Neural cell (in vitro differentiated cells): ENCODE results near the gene ADH5. TPM values are rescaled to one million over a fixed set of nuclear protein-coding genes. Genes with fewer than 3 reads are reported as not detected.
"Not testable (repeated sequence)": the region's sequence is repeated elsewhere in the genome, so short reads cannot be mapped to it uniquely, and the experiment has no call there.

Source experiments
- H2AFZ ChIP-seq: fragments of 200-600, 300-800 bp; sonication (generic), shearing (Covaris generic); 2 replicates; pipeline ENCODE4 v1.6.0; 2014; ENCODE audit warnings: low read depth, mild to moderate bottlenecking, antibody characterized with exemption, low read length, moderate library complexity
- H3F3A ChIP-seq: fragments of 200-600 bp; shearing (Covaris generic); 2 replicates; pipeline ENCODE4 v1.6.1; 2016; ENCODE audit warnings: mild to moderate bottlenecking, moderate library complexity, mixed read lengths, antibody characterized with exemption, low read length; ENCODE audit not compliant: insufficient read depth, poor library complexity, severe bottlenecking
- H3K27ac ChIP-seq: fragments of 200-600, 300-800 bp; sonication (generic), shearing (Covaris generic); 2 replicates; pipeline ENCODE4 v1.5.1; 2014; ENCODE audit warnings: mild to moderate bottlenecking, low read length, moderate library complexity
- H3K27me3 ChIP-seq: fragments of 300-800, 200-600 bp; sonication (generic), shearing (Covaris generic); 2 replicates; pipeline ENCODE4 v1.6.0; 2014; ENCODE audit warnings: mild to moderate bottlenecking, low read depth, low read length, moderate library complexity; ENCODE audit not compliant: insufficient read depth
- H3K36me3 ChIP-seq: fragments of 300-800, 200-600 bp; sonication (generic), shearing (Covaris generic); 2 replicates; pipeline ENCODE4 v1.5.1; 2014; ENCODE audit warnings: mild to moderate bottlenecking, antibody characterized with exemption, low read length, moderate library complexity; ENCODE audit not compliant: insufficient read depth
- H3K4me2 ChIP-seq: fragments of 300-800, 200-600 bp; sonication (generic), shearing (Covaris generic); 2 replicates; pipeline ENCODE4 v1.6.0; 2014; ENCODE audit warnings: mild to moderate bottlenecking, low read length
- H3K4me3 ChIP-seq: fragments of 300-800, 200-600 bp; sonication (generic), shearing (Covaris generic); 2 replicates; pipeline ENCODE4 v1.5.1; 2014; ENCODE audit warnings: mild to moderate bottlenecking, low read length, moderate library complexity
- H3K79me2 ChIP-seq: fragments of 200-600 bp; shearing (Covaris generic); replicated peaks from 2 replicates; pipeline ENCODE4 v1.6.0; 2014; ENCODE audit warnings: mild to moderate bottlenecking, low read length, moderate library complexity; ENCODE audit not compliant: insufficient read depth
- H3K9ac ChIP-seq: fragments of 300-800, 200-600 bp; sonication (generic), shearing (Covaris generic); 2 replicates; pipeline ENCODE4 v1.6.1; 2016; ENCODE audit warnings: mild to moderate bottlenecking, low read length, mixed read lengths
- H3K9me2 ChIP-seq: fragments of 200-600 bp; shearing (Covaris generic); 2 replicates; pipeline ENCODE4 v1.6.1; 2016; ENCODE audit warnings: mild to moderate bottlenecking, low read length, mixed read lengths; ENCODE audit not compliant: insufficient read depth
- H3K9me3 ChIP-seq: fragments of 200-600, 300-800 bp; sonication (generic), shearing (Covaris generic); 2 replicates; pipeline ENCODE4 v1.6.1; 2016; ENCODE audit warnings: mild to moderate bottlenecking, mixed run types, low read length, moderate library complexity, mixed read lengths
- H4K20me1 ChIP-seq: fragments of 200-600 bp; shearing (Covaris generic); 2 replicates; pipeline ENCODE4 v1.6.1; 2016; ENCODE audit warnings: mild to moderate bottlenecking, mixed run types; ENCODE audit not compliant: insufficient read depth
- CTCF ChIP-seq: fragments of 450-650 bp; IDR thresholded peaks from 2 replicates; pipeline ENCODE4 v1.5.1; 2014; ENCODE audit warnings: antibody characterized with exemption, mild to moderate bottlenecking, moderate library complexity; ENCODE audit not compliant: poor library complexity, severe bottlenecking
- EP300 ChIP-seq: fragments of 450-650 bp; conservative IDR thresholded peaks from 2 replicates; pipeline ENCODE4 v1.6.1; 2014; ENCODE audit warnings: antibody characterized with exemption, mild to moderate bottlenecking, moderate library complexity; ENCODE audit not compliant: poor library complexity, severe bottlenecking
- EZH2 ChIP-seq: fragments of 200-600, 300-800 bp; shearing (Covaris generic), sonication (generic); IDR thresholded peaks from 2 replicates; pipeline ENCODE4 v1.6.1; 2014; ENCODE audit warnings: antibody characterized with exemption, low read length, borderline replicate concordance, mild to moderate bottlenecking; ENCODE audit not compliant: insufficient read depth, poor library complexity, severe bottlenecking
- MXI1 ChIP-seq: fragments of 450-650 bp; conservative IDR thresholded peaks from 2 replicates; pipeline ENCODE4 v1.6.1; 2014; ENCODE audit warnings: antibody characterized with exemption, mild to moderate bottlenecking; ENCODE audit not compliant: poor library complexity, severe bottlenecking
- POLR2AphosphoS5 ChIP-seq: IDR thresholded peaks from 2 replicates; pipeline ENCODE4 v1.6.1; 2012
- RAD21 ChIP-seq: fragments of 450-650 bp; conservative IDR thresholded peaks from 2 replicates; pipeline ENCODE4 v1.6.1; 2014; ENCODE audit warnings: antibody characterized with exemption, mild to moderate bottlenecking, moderate library complexity
- REST ChIP-seq: IDR thresholded peaks from 2 replicates; pipeline ENCODE4 v1.6.1; 2012; ENCODE audit warnings: borderline replicate concordance
- SMC3 ChIP-seq: fragments of 450-650 bp; conservative IDR thresholded peaks from 2 replicates; pipeline ENCODE4 v1.6.1; 2014; ENCODE audit warnings: antibody characterized with exemption, mild to moderate bottlenecking, moderate library complexity; ENCODE audit not compliant: poor library complexity
- TAF1 ChIP-seq: IDR thresholded peaks from 2 replicates; pipeline ENCODE4 v1.6.1; 2012; ENCODE audit warnings: low read depth
- polyA plus RNA-seq: library from polyadenylated mRNA; depleted of rRNA; stranded (reverse); fragments of >200 nt; gene quantifications from 2 replicates; pipeline ENCODE4 v1.2.3, GENCODE V29; 2014

The ADH5 gene
- polyA plus RNA-seq, 1 donor from 2014 or later, result 201 TPM

GRCh38 chr4:99084595-99084994 lies 4.0 kb downstream of the ADH5 start:
- Histone ChIP-seq H4K20me1 (no peaks in the 10 kb centered on the region), H3K4me3 (no peak overlapping the region), H3K9me2 (no peaks in the 10 kb centered on the region), H3F3A (no peaks in the 10 kb centered on the region), H3K27ac (no peak overlapping the region), H3K9me3 (no peaks in the 10 kb centered on the region), H3K4me2 (no peak overlapping the region), H3K27me3 (no peaks in the 10 kb centered on the region), H3K9ac (no peak overlapping the region), H3K79me2 (peaks cover 35% of the 10 kb centered on the region), H3K36me3 (peaks cover 8% of the 10 kb centered on the region), H2AFZ (no peak overlapping the region)
- TF ChIP-seq REST (no peak), POLR2AphosphoS5 (no peak), EZH2 (no peak), MXI1 (no peak), EP300 (no peak), SMC3 (no peak), TAF1 (no peak), CTCF (no peak), RAD21 (no peak)

GRCh38 chr4:99082192-99082591 lies 6.4 kb downstream of the ADH5 start:
- Histone ChIP-seq H3F3A (no peaks in the 10 kb centered on the region), H4K20me1 (no peaks in the 10 kb centered on the region), H3K36me3 (peaks cover 15% of the 10 kb centered on the region), H3K4me3 (no peak overlapping the region), H3K9ac (no peak overlapping the region), H3K9me2 (no peaks in the 10 kb centered on the region), H3K27me3 (no peaks in the 10 kb centered on the region), H3K9me3 (no peaks in the 10 kb centered on the region), H2AFZ (no peak overlapping the region), H3K27ac (no peak overlapping the region), H3K4me2 (no peak overlapping the region), H3K79me2 (peaks cover 15% of the 10 kb centered on the region)
- TF ChIP-seq POLR2AphosphoS5 (no peak), RAD21 (no peak), TAF1 (no peak), REST (no peak), CTCF (no peak), MXI1 (no peak), SMC3 (no peak), EZH2 (no peak), EP300 (no peak)

GRCh38 chr4:99080869-99081268 lies 7.7 kb downstream of the ADH5 start:
- H3K9me3 ChIP-seq, H3K4me3 ChIP-seq, H3K27ac ChIP-seq, H3K9me2 ChIP-seq, H3K27me3 ChIP-seq, H3F3A ChIP-seq, H3K79me2 ChIP-seq, H3K4me2 ChIP-seq, H2AFZ ChIP-seq, H4K20me1 ChIP-seq, H3K9ac ChIP-seq: not testable (repeated sequence)
- H3K36me3 ChIP-seq, result peaks cover 16% of the 10 kb centered on the region
